Calu3 (cell line): ENCODE results near the gene OR6P1. TPM values are rescaled to one million over a fixed set of nuclear protein-coding genes. Genes with fewer than 3 reads are reported as not detected.

Experiments used
- BruUV-seq: library from RNA; stranded (reverse); fragments of 400-500 nt; replicated peaks from 2 replicates; lab custom pipeline; 2021; lab: Mats Ljungman, UMichigan
- CTCF ChIA-PET: fragments of 300-600 bp; sonication (Branson Sonifier 250); formaldehyde crosslinking; loops from one replicate; lab custom pipeline; 2022; ENCODE audit warnings: antibody characterized with exemption; lab: Charles Lee
- DNase-seq: peaks from one replicate; pipeline ENCODE4 v3.0.0; 2022
- H3K27ac Mint-ChIP-seq: one replicate; pipeline ENCODE4 v1.8.0; 2022; ENCODE audit warnings: mixed read lengths; ENCODE audit not compliant: unreplicated experiment
- H3K27me3 Mint-ChIP-seq: one replicate; pipeline ENCODE4 v1.8.0; 2022; ENCODE audit warnings: mixed read lengths; ENCODE audit not compliant: unreplicated experiment
- H3K36me3 Mint-ChIP-seq: one replicate; pipeline ENCODE4 v1.8.0; 2022; ENCODE audit warnings: mild to moderate bottlenecking, moderate library complexity, mixed read lengths; ENCODE audit not compliant: insufficient read depth, unreplicated experiment
- H3K4me1 Mint-ChIP-seq: one replicate; pipeline ENCODE4 v1.8.0; 2022; ENCODE audit warnings: mild to moderate bottlenecking, low read depth, mixed read lengths; ENCODE audit not compliant: unreplicated experiment
- H3K4me3 Mint-ChIP-seq: one replicate; pipeline ENCODE4 v1.8.0; 2022; ENCODE audit warnings: mild to moderate bottlenecking, low read depth, moderate library complexity, mixed read lengths; ENCODE audit not compliant: unreplicated experiment
- H3K9me3 Mint-ChIP-seq: one replicate; pipeline ENCODE4 v1.8.0; 2022; ENCODE audit warnings: low read depth, mixed read lengths; ENCODE audit not compliant: unreplicated experiment
- intact Hi-C: fragments of 100-400 bp; cut with micrococcal nuclease; formaldehyde crosslinking; loops from one replicate; pipeline ENCODE4 v1.10.0; 2022; ENCODE audit not compliant: unreplicated experiment
- total RNA-seq: library from RNA; stranded (reverse); gene quantifications from 2 replicates; pipeline ENCODE4 v1.2.3, GENCODE V29; 2022
- TF ChIP-seq, protein P1 (sequence below): fragments of 200-600 bp; IDR thresholded peaks from one replicate; pipeline ENCODE4 v1.8.0; 2022; ENCODE audit warnings: antibody characterized with exemption; ENCODE audit not compliant: unreplicated experiment

The OR6P1 gene
- total RNA-seq, 1 experiment from 2014 or later = not detected

DNA sequence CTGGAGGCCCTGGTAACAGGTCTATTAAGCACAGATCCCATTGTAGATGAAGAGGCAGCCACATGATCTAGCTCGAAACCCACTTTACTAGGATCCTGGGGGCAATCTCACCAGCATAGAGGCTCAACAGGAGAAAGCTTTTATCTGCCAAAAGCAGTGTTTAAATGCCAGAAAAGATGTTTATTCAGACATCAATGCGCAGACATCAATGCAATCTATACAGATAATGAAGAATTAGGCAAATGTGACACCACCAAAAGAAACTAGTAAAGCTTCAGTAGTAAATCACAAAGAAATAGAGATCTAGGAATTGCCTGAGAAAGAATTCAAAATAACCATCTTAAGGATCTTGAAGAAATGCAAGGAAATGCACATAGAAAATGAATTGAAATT is 48.7 kb downstream of the OR6P1 start:
- TF ChIP-seq, protein P1, sequence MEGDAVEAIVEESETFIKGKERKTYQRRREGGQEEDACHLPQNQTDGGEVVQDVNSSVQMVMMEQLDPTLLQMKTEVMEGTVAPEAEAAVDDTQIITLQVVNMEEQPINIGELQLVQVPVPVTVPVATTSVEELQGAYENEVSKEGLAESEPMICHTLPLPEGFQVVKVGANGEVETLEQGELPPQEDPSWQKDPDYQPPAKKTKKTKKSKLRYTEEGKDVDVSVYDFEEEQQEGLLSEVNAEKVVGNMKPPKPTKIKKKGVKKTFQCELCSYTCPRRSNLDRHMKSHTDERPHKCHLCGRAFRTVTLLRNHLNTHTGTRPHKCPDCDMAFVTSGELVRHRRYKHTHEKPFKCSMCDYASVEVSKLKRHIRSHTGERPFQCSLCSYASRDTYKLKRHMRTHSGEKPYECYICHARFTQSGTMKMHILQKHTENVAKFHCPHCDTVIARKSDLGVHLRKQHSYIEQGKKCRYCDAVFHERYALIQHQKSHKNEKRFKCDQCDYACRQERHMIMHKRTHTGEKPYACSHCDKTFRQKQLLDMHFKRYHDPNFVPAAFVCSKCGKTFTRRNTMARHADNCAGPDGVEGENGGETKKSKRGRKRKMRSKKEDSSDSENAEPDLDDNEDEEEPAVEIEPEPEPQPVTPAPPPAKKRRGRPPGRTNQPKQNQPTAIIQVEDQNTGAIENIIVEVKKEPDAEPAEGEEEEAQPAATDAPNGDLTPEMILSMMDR = no peak
- BruUV-seq = no TSS peak
- Mint-ChIP-seq H3K4me1 (no peaks in the 10 kb centered on the region), H3K27me3 (peaks cover 46% of the 10 kb centered on the region), H3K4me3 (no peak overlapping the region), H3K27ac (no peak overlapping the region), H3K9me3 (no peaks in the 10 kb centered on the region), H3K36me3 (no peaks in the 10 kb centered on the region)
- CTCF ChIA-PET = interaction anchor here (0.6 kb wide), 1 partner anchor 480 kb away, joined by 3 read pairs; no protein-coding TSS in a partner anchor
- DNase-seq = no peak
- intact Hi-C loops = no loop called here

DNA sequence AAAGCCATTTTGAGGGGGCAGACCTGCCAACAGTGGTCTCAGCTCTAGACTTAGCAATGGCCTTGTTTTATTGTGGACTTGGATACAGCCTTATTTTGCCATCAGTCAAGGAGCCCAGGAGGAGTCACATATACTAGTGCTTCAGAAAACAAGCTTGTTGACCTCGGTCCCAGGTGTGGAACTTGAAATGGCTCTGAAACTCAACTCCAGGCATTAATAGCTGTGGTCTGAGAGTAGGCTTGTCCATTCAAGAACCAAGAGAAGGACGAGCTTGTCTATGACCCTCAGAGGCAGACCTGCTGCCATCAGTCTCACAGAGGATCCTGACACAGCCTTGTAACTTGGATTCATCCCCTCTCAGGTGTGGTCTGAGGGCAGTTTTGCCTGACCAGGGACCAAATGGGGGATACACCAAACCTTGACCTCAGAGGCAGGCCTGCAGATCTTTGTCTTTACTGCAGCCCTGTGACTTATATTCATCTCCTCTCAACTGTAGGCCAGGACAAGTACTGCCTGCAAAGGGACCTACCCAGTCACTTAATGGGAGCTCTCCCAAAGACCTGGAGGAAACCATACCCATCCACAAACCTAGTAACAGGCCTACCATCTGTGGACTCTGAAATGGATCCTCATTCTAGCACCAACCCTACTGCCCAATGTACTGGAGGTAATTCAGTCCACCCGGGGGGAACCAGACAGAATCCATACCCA is 49.3 kb downstream of the OR6P1 start:
- intact Hi-C loops = no loop called here
- DNase-seq = no peak
- no peaks in the 10 kb centered on the region for H3K36me3 Mint-ChIP-seq
- TF ChIP-seq, protein P1 = no peak
- peaks cover 52% of the 10 kb centered on the region for H3K27me3 Mint-ChIP-seq
- no peaks in the 10 kb centered on the region for H3K9me3 Mint-ChIP-seq
- no peak overlapping the region for H3K27ac Mint-ChIP-seq
- BruUV-seq = no TSS peak
- no peaks in the 10 kb centered on the region for H3K4me1 Mint-ChIP-seq
- no peak overlapping the region for H3K4me3 Mint-ChIP-seq
- CTCF ChIA-PET = interaction anchor here (0.6 to 1.1 kb wide), 2 partner anchors 191 to 481 kb away, joined by 3 read pairs; no protein-coding TSS in a partner anchor

DNA sequence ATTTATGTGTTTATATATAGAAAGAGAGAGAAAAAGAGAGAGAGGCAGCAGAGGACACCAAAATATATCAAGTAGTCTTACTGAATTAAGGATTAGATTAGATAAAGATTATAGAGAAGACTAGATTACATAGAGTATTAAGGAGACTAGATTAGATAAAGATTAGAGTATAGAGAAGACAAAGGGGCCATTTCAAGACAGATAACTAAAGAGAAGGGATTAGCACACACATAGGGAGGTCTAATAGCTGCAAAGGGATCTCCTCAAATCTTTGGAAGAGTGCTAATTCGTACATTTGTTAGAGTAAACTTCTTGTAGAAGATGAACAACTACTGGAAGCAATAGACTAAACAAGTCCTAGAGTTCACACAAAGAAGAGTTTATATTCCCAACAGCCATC is 50.4 kb downstream of the OR6P1 start:
- no peak for DNase-seq
- no peaks in the 10 kb centered on the region for H3K9me3 Mint-ChIP-seq
- no TSS peak for BruUV-seq
- no peaks in the 10 kb centered on the region for H3K36me3 Mint-ChIP-seq
- intact Hi-C loops = no loop called here
- H3K4me3 Mint-ChIP-seq = no peak overlapping the region
- H3K4me1 Mint-ChIP-seq = no peaks in the 10 kb centered on the region
- CTCF ChIA-PET = interaction anchor here (1.1 kb wide), 1 partner anchor 190 kb away, joined by 3 read pairs; no protein-coding TSS in a partner anchor
- no peak overlapping the region for H3K27ac Mint-ChIP-seq
- H3K27me3 Mint-ChIP-seq = peaks cover 56% of the 10 kb centered on the region
- TF ChIP-seq, protein P1 = no peak

DNA sequence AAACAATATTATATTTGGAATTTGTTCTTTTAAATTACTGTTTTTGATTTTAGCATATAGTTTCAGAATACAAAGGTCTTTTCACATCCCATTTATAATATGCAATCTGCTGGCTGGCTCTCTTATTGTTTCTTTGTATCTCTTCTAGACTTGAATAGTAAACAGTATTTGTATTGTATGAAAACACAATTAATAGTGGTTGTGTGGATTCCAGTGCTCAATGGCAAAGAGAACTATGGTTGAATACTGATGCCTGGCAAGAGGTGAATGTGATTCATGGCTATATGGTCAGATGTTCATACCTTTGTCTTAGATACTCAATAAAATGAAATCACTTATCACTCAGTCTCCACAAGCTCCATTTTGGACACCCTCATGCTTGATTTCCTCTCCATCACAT is 53.4 kb downstream of the OR6P1 start:
- no peaks in the 10 kb centered on the region for H3K36me3 Mint-ChIP-seq
- BruUV-seq = no TSS peak
- H3K4me3 Mint-ChIP-seq = no peak overlapping the region
- DNase-seq = no peak
- intact Hi-C loops = no loop called here
- CTCF ChIA-PET = no interaction called here
- no peaks in the 10 kb centered on the region for H3K9me3 Mint-ChIP-seq
- peaks cover 44% of the 10 kb centered on the region for H3K27me3 Mint-ChIP-seq
- TF ChIP-seq, protein P1 = no peak
- no peaks in the 10 kb centered on the region for H3K4me1 Mint-ChIP-seq
- no peak overlapping the region for H3K27ac Mint-ChIP-seq

Other genes starting within 250 kb of the OR6P1 start
- not detected in 2 replicates for gene CD1B, start 239.0 kb downstream of the OR6P1 start, total RNA-seq
- gene CD1E, start 216.7 kb downstream of the OR6P1 start, total RNA-seq = not detected in 2 replicates
- gene OR10T2, start 171.1 kb downstream of the OR6P1 start, total RNA-seq = not detected in 2 replicates
- gene OR10K2, start 144.3 kb downstream of the OR6P1 start, total RNA-seq = not detected in 2 replicates
- gene OR10K1, start 108.7 kb downstream of the OR6P1 start, total RNA-seq = not detected in 2 replicates
- not detected in 2 replicates for gene OR10R2, start 98.4 kb downstream of the OR6P1 start, total RNA-seq
- not detected in 2 replicates for gene OR6Y1, start 16.2 kb downstream of the OR6P1 start, total RNA-seq
- gene OR10X1, start 9.3 kb upstream of the OR6P1 start, total RNA-seq = not detected in 2 replicates
- gene OR10Z1, start 34.7 kb upstream of the OR6P1 start, total RNA-seq = not detected in 2 replicates
- 0.49 and 0.66 TPM in 2 replicates for gene SPTA1, start 116.1 kb upstream of the OR6P1 start, total RNA-seq
- gene OR6K2, start 130.1 kb upstream of the OR6P1 start, total RNA-seq = not detected in 2 replicates
- gene OR6K3, start 150.1 kb upstream of the OR6P1 start, total RNA-seq = not detected in 2 replicates
- gene OR6K6, start 184.1 kb upstream of the OR6P1 start, total RNA-seq = not detected in 2 replicates
- not detected in 2 replicates for gene OR6N1, start 201.6 kb upstream of the OR6P1 start, total RNA-seq
- not detected in 2 replicates for gene OR6N2, start 210.6 kb upstream of the OR6P1 start, total RNA-seq